WTC11 (cell line): ENCODE results near the gene WNT1. TPM values are rescaled to one million over a fixed set of nuclear protein-coding genes. Genes with fewer than 3 reads are reported as not detected.

ENCODE experiments used
- ATAC-seq: fragments of 200-7000 bp; cut with Tn5 transposase; 2 replicates; pipeline ENCODE4 v1.10.0; 2021; ENCODE audit warnings: mild to moderate bottlenecking, moderate library complexity
- CTCF ChIA-PET: fragments of 300-600 bp; sonication (Branson Sonifier 250); formaldehyde crosslinking; loops from one replicate; lab custom pipeline; 2021; ENCODE audit warnings: antibody characterized with exemption; lab: Charles Lee
- POLR2A ChIA-PET: fragments of 350-600 bp; sonication (Branson Sonifier 250); formaldehyde crosslinking; loops from one replicate; lab custom pipeline; 2021; ENCODE audit warnings: antibody characterized with exemption; lab: Charles Lee
- DNase-seq: peaks from one replicate; pipeline ENCODE4 v3.0.0; 2021; ENCODE audit warnings: low spot score
- H3K27ac Mint-ChIP-seq: 2 replicates; pipeline ENCODE4 v1.8.0; 2021; ENCODE audit warnings: mixed read lengths
- H3K27me3 Mint-ChIP-seq: 2 replicates; pipeline ENCODE4 v1.8.0; 2021; ENCODE audit warnings: low read depth, mild to moderate bottlenecking, moderate library complexity, mixed read lengths
- H3K36me3 Mint-ChIP-seq: 2 replicates; pipeline ENCODE4 v1.8.0; 2021; ENCODE audit warnings: mixed read lengths
- H3K4me1 Mint-ChIP-seq: 2 replicates; pipeline ENCODE4 v1.8.0; 2022; ENCODE audit warnings: mixed read lengths
- H3K4me3 Mint-ChIP-seq: 2 replicates; pipeline ENCODE4 v1.8.0; 2021; ENCODE audit warnings: mild to moderate bottlenecking, moderate library complexity, mixed read lengths
- H3K9me3 Mint-ChIP-seq: 2 replicates; pipeline ENCODE4 v1.8.0; 2021; ENCODE audit warnings: mixed read lengths
- ATF1 ChIP-seq: sonication (generic); formaldehyde crosslinking; IDR thresholded peaks from 2 replicates; pipeline ENCODE4 v1.8.1; 2023; ENCODE audit warnings: mild to moderate bottlenecking, moderate library complexity, missing genetic modification reagents
- CREB1 ChIP-seq: sonication (generic); formaldehyde crosslinking; IDR thresholded peaks from 2 replicates; pipeline ENCODE4 v1.8.0; 2023; ENCODE audit warnings: mild to moderate bottlenecking, missing genetic modification reagents
- FOXK1 ChIP-seq: sonication (generic); formaldehyde crosslinking; IDR thresholded peaks from 2 replicates; pipeline ENCODE4 v1.8.0; 2022; ENCODE audit warnings: mild to moderate bottlenecking, moderate library complexity, missing genetic modification reagents
- HMGA2 ChIP-seq: fragments of 250-450 bp; sonication (Bioruptor Pico); IDR thresholded peaks from 2 replicates; pipeline ENCODE4 v1.4.0; 2021; ENCODE audit warnings: mild to moderate bottlenecking, moderate library complexity
- NR2C2 ChIP-seq: sonication (generic); formaldehyde crosslinking; IDR thresholded peaks from 2 replicates; pipeline ENCODE4 v1.8.0; 2022; ENCODE audit warnings: mild to moderate bottlenecking, missing genetic modification reagents
- RELA ChIP-seq: sonication (generic); formaldehyde crosslinking; IDR thresholded peaks from 2 replicates; pipeline ENCODE4 v1.8.1; 2022; ENCODE audit warnings: missing genetic modification reagents, mild to moderate bottlenecking, borderline replicate concordance
- SMAD3 ChIP-seq: sonication (generic); formaldehyde crosslinking; IDR thresholded peaks from 2 replicates; pipeline ENCODE4 v1.8.0; 2022; ENCODE audit warnings: missing genetic modification reagents, mild to moderate bottlenecking, borderline replicate concordance
- ZNF232 ChIP-seq: sonication (generic); formaldehyde crosslinking; IDR thresholded peaks from 2 replicates; pipeline ENCODE4 v1.8.0; 2022; ENCODE audit warnings: mild to moderate bottlenecking, missing genetic modification reagents
- ZNF396 ChIP-seq: fragments of 250-450 bp; sonication (Bioruptor Pico); IDR thresholded peaks from 2 replicates; pipeline ENCODE4 v1.8.0; 2021; ENCODE audit warnings: mild to moderate bottlenecking, moderate library complexity, borderline replicate concordance
- total RNA-seq: library from RNA; stranded (reverse); gene quantifications from 3 replicates; pipeline ENCODE4 v1.2.3, GENCODE V29; 2021
- TF ChIP-seq, protein P1 (sequence below): fragments of 200-600 bp; IDR thresholded peaks from 2 replicates; pipeline ENCODE4 v1.8.0; 2022; ENCODE audit warnings: antibody characterized with exemption
- TF ChIP-seq, protein P2 (sequence below): sonication (generic); formaldehyde crosslinking; IDR thresholded peaks from 2 replicates; pipeline ENCODE4 v1.8.1; 2022; ENCODE audit warnings: low read depth, mild to moderate bottlenecking, moderate library complexity, missing genetic modification reagents, borderline replicate concordance
- TF ChIP-seq, protein P3 (sequence below): sonication (generic); formaldehyde crosslinking; IDR thresholded peaks from 2 replicates; pipeline ENCODE4 v1.8.1; 2022; ENCODE audit warnings: mild to moderate bottlenecking, missing genetic modification reagents, moderate library complexity, borderline replicate concordance
- TF ChIP-seq, protein P4 (sequence below): fragments of 250-450 bp; sonication (Bioruptor Pico); conservative IDR thresholded peaks from 2 replicates; pipeline ENCODE4 v1.9.0; 2021; ENCODE audit warnings: mild to moderate bottlenecking

The WNT1 gene
- total RNA-seq, 1 experiment from 2014 or later = not detected

DNA sequence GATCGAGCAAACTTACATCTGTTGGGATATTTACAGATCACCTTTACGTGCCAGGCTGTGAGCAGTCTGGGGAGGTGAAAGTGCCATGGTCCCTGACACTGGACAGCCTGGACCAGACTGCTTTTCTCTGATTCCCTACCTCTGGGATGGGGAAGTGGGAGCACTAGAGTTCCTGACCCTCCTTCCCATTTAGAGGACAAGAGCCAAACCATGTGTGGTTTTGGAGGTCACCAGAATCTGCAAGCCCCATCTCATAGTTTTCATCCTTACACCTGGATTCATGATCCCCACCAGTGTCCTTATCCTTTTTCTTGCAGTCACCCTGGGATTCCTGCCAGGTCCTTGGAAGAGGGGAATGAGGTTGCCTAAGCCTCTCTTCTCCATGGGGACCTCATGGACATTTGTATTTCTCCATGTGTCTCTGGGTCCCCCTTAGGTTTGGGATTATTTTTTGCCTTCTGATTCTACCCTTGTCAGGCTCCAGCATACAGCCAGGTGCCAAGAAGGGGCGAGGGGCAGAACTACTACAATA is 5.1 kb upstream of the WNT1 start (continued):
- TF ChIP-seq, protein P1, sequence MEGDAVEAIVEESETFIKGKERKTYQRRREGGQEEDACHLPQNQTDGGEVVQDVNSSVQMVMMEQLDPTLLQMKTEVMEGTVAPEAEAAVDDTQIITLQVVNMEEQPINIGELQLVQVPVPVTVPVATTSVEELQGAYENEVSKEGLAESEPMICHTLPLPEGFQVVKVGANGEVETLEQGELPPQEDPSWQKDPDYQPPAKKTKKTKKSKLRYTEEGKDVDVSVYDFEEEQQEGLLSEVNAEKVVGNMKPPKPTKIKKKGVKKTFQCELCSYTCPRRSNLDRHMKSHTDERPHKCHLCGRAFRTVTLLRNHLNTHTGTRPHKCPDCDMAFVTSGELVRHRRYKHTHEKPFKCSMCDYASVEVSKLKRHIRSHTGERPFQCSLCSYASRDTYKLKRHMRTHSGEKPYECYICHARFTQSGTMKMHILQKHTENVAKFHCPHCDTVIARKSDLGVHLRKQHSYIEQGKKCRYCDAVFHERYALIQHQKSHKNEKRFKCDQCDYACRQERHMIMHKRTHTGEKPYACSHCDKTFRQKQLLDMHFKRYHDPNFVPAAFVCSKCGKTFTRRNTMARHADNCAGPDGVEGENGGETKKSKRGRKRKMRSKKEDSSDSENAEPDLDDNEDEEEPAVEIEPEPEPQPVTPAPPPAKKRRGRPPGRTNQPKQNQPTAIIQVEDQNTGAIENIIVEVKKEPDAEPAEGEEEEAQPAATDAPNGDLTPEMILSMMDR = no peak
- TF ChIP-seq ZNF232 = no peak

DNA sequence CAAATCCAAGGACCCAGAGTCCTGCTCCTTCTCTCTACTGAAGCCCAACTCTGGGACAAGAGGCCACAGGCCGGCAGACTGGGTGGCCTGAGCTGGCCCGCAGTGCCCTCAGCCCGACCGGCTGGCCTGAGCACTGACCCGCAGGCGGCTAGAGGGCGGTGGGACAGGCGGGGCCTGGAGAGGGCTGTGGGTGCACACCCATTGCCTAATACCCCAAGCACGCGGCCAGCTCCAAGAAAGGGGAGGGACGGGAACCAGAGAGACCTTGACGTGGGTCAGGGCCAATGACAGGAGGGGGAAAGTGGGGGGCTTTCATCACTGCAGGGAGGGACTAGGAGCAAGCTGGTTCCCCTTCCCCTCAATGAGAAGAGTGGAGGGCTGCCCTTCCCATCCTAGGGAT is 4.6 kb upstream of the WNT1 start:
- ATAC-seq (no peak), DNase-seq (no peak)
- ChIA-PET POLR2A (interaction anchor here (1.0 kb wide), 1 partner anchor 16 kb away, joined by 4 read pairs; the partner anchor contains the start of gene ARF3), CTCF (interaction anchor here (0.6 to 11.0 kb wide), 15 partner anchors 8 to 369 kb away, joined by 3 to 164 read pairs (median 5); partner anchors contain the start of genes ARF3, DDN, DDX23 and FKBP11)
- Mint-ChIP-seq H3K9me3 (no peaks in the 10 kb centered on the region), H3K27me3 (peaks cover 100% of the 10 kb centered on the region), H3K27ac (no peak overlapping the region), H3K4me1 (peaks cover 33% of the 10 kb centered on the region), H3K4me3 (no peak overlapping the region), H3K36me3 (no peaks in the 10 kb centered on the region)
- TF ChIP-seq, protein P2, sequence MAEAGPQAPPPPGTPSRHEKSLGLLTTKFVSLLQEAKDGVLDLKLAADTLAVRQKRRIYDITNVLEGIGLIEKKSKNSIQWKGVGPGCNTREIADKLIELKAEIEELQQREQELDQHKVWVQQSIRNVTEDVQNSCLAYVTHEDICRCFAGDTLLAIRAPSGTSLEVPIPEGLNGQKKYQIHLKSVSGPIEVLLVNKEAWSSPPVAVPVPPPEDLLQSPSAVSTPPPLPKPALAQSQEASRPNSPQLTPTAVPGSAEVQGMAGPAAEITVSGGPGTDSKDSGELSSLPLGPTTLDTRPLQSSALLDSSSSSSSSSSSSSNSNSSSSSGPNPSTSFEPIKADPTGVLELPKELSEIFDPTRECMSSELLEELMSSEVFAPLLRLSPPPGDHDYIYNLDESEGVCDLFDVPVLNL (CRISPR knock-in tag) = no peak
- TF ChIP-seq FOXK1 (no peak), ZNF396 (CRISPR knock-in tag) (no peak), HMGA2 (CRISPR knock-in tag) (no peak), SMAD3 (CRISPR knock-in tag) (no peak), RELA (CRISPR knock-in tag) (no peak), CREB1 (CRISPR knock-in tag) (no peak), ATF1 (no peak)
- TF ChIP-seq, protein P3, sequence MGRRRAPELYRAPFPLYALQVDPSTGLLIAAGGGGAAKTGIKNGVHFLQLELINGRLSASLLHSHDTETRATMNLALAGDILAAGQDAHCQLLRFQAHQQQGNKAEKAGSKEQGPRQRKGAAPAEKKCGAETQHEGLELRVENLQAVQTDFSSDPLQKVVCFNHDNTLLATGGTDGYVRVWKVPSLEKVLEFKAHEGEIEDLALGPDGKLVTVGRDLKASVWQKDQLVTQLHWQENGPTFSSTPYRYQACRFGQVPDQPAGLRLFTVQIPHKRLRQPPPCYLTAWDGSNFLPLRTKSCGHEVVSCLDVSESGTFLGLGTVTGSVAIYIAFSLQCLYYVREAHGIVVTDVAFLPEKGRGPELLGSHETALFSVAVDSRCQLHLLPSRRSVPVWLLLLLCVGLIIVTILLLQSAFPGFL (CRISPR knock-in tag) = no peak
- TF ChIP-seq, protein P1 = no peak
- TF ChIP-seq, protein P4, sequence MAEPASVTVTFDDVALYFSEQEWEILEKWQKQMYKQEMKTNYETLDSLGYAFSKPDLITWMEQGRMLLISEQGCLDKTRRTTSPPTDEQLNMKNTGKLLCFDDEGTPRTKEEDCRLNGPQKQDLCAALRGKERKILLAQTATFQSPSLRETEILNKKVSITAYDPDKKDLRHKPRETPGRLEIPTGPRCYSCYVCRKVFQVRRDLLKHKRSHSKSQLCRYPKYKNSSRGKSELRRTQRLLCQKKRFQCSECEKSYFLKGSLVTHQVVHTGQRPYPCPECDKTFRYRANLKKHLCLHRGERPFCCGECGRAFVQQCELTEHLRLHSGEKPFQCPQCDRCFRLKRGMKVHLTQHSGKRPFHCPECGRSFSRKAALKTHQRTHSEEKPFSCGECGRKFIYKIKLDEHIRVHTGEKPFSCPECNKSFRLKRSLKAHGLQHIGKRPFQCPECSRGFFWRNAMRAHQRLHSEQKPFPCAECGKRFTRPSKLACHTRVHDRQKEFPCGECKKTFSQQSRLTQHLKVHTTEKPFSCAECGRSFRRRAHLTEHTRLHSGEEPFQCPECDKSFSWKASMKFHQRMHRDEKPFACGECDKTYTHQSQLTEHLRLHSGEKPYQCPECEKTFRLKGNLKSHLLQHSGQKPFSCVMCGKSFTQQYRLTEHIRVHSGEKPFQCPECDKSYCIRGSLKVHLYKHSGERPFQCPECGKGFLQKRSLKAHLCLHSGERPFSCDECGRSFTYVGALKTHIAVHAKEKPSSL (CRISPR knock-in tag) = no peak

DNA sequence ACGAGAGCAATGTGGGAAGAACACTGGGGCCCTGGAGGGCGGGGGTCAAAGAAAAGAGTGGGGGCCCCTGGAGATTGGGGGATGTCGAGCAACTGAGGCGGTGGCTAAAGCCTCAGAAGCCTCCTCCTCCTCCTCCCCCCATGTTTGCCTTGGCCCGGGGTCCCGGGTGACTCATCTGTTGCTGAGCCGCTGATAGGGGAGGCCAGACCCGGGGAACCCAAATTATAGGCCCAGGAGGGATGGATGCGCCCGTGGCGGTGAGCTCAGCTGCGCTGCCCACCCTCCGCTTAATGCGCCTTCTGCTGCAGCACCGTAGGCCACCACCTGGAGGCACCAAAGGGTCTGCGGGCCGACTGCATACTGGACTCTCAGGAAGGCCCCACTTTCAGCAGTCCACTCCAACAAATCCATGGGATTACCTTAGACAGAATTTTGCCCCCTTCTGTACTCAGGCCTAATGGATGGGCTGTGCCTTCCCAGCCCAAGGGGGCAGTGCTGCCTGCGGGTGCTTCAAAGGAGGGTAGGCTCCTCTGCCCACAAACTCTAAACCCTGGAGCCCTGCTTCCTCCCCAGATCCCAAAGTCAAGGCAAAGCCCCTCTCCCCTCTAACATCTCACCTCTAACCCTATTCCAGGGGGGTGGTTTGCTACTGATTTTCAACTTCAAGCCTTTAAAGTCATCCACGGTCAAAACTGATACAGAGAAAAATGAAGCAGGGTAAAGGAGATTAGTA is 4.0 kb upstream of the WNT1 start:
- peak; percentile 58 for ATAC-seq
- peak; percentile 82 for DNase-seq
- no peaks in the 10 kb centered on the region for H3K9me3 Mint-ChIP-seq
- TF ChIP-seq, protein P1 = peak; percentile 68
- TF ChIP-seq NR2C2 (CRISPR knock-in tag) = no peak
- no peaks in the 10 kb centered on the region for H3K36me3 Mint-ChIP-seq
- H3K4me1 Mint-ChIP-seq = peaks cover 33% of the 10 kb centered on the region
- ChIA-PET CTCF (interaction anchor here (0.6 to 11.0 kb wide), 18 partner anchors 7 to 368 kb away, joined by 3 to 164 read pairs (median 5); partner anchors contain the start of genes ARF3, DDN, DDX23 and FKBP11), POLR2A (interaction anchor here (1.0 kb wide), 1 partner anchor 17 kb away, joined by 4 read pairs; the partner anchor contains the start of gene ARF3)
- H3K27me3 Mint-ChIP-seq = peaks cover 100% of the 10 kb centered on the region
- no peak overlapping the region for H3K4me3 Mint-ChIP-seq
- H3K27ac Mint-ChIP-seq = no peak overlapping the region
